ENCODE results near the gene MVB12B.

GRCh38 chr9:126309427-126310189 is 17.0 kb upstream of the MVB12B start:
- TF ChIP-seq MXI1 (conservative IDR thresholded peaks at IDR 0.05; ENCODE audit: poor library complexity, severe bottlenecking) (no peak), POLR2AphosphoS5 (IDR thresholded peaks at IDR 0.05) (no peak), EZH2 (IDR thresholded peaks at IDR 0.05; ENCODE audit: borderline replicate concordance, insufficient read depth, low read length, poor library complexity, severe bottlenecking) (no peak), CTCF (IDR thresholded peaks at IDR 0.05; ENCODE audit: poor library complexity, severe bottlenecking) (no peak), RAD21 (conservative IDR thresholded peaks at IDR 0.05) (no peak), TAF1 (IDR thresholded peaks at IDR 0.05; ENCODE audit: low read depth) (no peak), EP300 (conservative IDR thresholded peaks at IDR 0.05; ENCODE audit: poor library complexity, severe bottlenecking) (no peak)
